HG03571 (cell line): ENCODE data around the gene PSME2.

Experiments used
- ATAC-seq: cut with Tn5 transposase; IDR thresholded peaks from one replicate; pipeline ENCODE4 v1.9.1; 2021; ENCODE audit not compliant: unreplicated experiment

PSME2 gene, protein sequence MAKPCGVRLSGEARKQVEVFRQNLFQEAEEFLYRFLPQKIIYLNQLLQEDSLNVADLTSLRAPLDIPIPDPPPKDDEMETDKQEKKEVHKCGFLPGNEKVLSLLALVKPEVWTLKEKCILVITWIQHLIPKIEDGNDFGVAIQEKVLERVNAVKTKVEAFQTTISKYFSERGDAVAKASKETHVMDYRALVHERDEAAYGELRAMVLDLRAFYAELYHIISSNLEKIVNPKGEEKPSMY

DNA sequence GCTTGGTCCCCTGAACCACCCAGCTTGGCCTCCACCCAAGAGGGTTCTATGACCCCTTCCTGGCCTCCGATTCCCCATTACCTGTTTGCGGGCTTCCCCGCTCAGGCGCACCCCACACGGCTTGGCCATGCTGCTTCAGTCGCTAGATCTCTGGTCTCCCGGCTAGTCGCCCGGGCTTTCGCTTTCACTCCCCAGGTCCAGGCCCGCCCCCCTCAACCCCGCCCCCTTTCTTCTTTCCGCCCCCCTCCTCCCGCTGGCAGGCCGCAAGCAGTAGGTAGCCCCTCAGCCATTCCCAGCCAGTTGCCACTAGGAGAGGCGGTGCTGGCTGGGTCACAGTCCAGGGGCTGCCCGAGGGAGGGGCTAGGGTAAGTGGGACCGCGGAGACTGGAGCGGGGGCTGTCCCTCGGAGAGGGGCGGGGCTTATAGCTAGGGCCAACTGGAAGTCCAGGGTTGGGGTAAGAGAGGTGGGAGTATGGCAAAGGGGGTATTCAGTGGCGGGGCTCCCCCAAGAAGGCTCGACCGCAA lies at the start of gene PSME2:
PSME2 (minus strand) TSS at position 158 of the 525 bp plus-strand sequence; CDS start at position 129, 29 bp downstream.
- ATAC-seq, result peak; percentile 47

GRCh38 chr14:24195186-24196070 lies 49.0 kb upstream of the PSME2 start, which contains the start of gene TM9SF1:
Gene TM9SF1 (minus strand): TSS chr14:24195441. CDS start chr14:24195019, 422 bp downstream.
- peak; percentile 75 for ATAC-seq

DNA sequence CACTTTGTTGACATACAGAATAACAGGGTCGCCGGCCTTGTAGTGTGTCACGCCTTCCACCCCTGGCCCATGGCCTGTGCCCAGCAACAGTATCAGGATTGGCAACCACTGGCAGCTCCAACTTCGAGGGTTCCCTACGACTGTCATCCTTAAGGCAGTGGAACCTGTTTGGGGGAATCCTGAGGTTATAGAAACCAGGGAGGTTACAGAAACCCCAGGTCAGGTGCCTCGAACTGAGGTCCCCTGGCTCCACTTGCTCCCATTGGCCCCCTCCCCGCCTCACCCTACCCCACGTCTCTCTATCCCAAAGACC lies 48.4 kb upstream of the PSME2 start:
- no peak for ATAC-seq

DNA sequence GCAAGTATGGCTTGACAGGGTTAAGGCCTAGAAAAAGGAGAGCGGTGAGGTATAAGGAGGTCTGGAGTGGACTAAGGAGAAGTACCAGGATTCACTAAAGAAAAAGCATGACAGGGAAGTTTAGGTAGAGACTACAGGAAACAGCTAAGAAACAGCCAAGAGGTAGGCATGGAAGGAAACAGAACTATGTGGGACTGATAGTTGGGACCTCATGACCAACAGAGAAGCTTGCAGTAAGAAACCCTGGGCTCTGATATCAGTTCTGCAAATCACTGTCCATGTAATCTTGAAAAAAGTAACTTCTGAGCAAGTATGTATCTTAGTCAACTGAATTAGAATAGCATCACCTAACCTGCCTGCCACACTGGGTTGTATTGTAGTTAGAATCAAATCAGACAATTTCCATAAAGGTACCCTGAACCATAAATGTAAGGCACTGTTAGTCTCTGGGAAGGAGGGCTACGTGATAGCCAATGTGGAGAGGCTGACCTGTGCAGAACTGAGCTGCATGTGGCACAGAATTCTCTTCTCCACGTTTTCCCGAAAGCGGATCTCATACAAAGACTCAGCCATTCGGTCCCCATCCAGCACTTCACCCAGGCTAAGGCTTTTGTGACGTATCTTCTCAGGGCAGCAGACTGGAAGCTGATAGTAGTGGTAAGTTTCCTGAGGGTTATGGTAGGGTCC lies 47.9 kb upstream of the PSME2 start:
- no peak for ATAC-seq

- ATAC-seq, result no peak
These were observed 46.5 kb upstream of the PSME2 start for GRCh38 chr14:24192933-24193332.

GRCh38 chr14:24190416-24190815 lies 44.0 kb upstream of the PSME2 start:
- ATAC-seq, result no peak

- ATAC-seq, result no peak
These were observed 43.0 kb upstream of the PSME2 start for GRCh38 chr14:24189460-24189859.

- no peak for ATAC-seq
These were observed 42.6 kb upstream of the PSME2 start for GRCh38 chr14:24189059-24189375.

DNA sequence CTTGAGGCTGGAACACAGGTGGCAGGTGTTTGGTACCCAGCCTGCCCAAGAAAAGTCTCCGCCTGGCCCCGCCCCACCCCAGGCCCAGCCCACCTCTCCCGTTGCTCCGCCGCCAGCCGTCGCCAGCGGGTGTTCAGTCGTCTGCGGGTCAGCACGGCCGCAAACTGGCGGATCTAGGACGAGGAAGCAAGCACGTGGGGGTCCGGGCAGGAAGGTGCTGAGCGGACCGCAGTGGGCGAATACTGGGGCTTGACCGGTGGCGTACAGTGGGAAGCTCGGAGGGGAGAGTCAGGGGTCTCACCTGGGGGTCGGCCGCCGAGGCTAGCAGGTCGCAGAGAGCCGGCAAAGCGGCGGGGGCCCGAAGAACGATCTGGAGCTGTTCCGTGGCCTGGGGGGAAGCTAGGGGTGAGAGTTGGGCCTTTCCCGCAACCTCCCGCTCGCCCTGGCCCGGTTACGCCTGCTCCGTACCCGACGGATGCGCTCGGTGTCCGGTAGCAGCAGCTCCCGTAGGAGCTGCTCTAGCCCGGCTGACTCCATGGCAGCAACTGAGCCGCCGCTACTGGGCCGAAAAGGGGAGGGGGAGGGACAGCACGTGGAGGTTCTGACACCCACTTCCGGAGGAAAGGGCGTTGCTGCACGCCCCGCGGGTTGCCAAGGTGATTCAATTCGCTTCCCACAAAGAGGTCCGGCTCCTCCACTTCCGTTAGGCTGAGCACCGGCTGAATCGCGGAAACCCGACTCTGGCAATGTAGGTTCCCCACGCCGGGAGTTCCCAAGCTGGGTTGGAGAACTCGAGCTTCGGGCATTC lies 42.0 kb upstream of the PSME2 start, which contains the start of gene IPO4:
IPO4 (minus strand) TSS at position 566 of the 808 bp plus-strand sequence; CDS start at position 537, 29 bp downstream.
- ATAC-seq, result peak; percentile 82

- ATAC-seq, result no peak
These were observed 41.1 kb upstream of the PSME2 start for GRCh38 chr14:24187539-24187915.

DNA sequence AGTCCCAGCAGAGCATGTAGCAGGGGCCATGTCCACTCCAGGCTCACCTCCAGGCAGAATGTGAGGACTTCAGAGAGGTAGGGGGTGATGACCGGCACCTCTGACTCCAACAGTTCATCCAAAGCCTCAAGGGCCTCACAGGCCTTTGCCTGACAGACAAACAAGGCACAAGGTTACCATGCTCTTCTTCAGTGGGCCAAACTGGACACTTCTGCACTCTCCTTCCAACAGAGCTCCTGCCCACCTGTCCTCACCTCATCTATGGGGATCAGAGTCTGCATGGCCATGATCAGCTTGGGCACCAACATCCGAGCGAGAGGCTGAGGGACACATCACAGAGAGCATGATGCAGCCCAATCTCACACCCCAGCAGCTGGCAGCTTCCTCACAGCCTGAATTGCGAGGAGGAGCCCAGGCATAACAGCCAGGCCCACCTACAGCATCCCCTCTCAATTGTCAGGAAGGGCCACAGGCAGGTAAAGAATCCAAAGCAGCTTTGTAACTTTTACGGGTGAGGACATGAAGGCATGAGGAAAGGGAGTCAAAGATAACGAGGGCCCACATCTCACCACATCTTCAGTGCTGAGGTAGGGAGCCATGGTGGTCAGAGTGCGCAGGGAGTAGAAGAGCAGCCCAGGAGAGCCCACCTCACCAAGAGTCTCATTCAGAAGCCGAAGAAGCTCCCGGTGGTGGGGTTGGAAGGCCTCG lies 40.6 kb upstream of the PSME2 start:
- ATAC-seq, result no peak

GRCh38 chr14:24185741-24186140 lies 39.3 kb upstream of the PSME2 start:
- ATAC-seq, result no peak

GRCh38 chr14:24185026-24185425 lies 38.6 kb upstream of the PSME2 start:
- no peak for ATAC-seq

DNA sequence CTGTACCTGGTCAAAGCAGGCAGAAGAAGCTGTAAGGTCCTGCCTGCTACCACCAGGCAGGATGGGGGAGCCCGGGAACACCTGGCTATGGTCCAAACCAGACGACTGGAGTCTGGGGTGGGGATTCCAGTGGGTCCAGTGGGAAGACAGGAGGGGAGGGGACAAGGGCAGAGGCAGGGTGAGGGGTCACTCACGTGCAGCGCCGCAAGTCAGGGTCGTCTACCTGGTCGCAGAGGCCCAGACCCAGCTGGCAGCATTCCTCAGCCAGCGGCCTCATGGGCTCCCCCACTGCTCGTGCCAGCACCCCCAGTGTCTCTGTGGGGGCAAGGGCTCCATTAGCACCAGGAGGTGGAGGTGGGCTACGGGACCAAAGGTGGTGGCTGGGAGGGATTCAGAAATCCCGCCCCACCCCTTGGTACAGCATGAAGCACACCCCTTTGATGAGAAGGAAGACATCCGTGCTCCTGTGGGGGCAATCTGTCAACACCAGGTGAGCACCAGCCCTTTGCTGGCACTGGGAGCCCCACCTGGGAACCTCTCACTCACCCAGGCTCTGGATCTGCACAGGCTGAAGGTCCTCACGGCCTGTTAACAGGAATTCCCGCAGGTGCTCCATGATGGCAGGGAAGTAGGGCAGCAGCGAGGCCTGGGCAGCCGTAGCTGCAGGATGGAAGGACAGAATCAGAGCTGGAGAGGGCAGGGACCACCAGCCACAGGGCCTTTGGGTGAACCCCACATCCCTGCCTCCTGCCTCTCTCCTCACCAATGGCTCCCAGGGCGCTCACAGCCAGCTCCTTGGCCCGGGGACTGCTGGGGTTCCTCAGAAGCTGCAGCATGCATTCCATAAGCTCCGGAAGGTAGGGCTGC lies 37.9 kb upstream of the PSME2 start:
- no peak for ATAC-seq

DNA sequence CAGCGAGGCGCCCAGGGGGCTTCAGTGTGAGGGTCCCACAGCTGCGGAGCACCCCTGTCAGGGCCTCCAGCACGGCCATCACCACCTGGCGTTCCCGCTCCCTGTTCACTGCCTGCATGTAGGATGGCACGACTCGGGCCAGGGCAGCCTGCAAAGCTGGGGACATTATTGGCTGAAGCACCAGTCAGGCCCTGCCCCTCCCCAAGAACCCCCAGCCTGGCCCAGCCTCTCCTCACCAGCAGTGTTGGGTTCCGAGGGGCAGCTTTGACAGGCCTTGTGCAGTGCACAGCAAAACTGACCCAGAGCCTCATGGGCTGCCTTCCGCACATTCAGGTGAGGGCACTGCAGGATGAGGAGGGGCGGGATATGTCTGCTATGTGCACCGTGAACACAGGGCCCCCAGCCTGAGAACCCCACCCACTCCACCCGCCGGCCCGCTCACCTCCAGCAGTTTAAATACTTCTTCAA lies 36.6 kb upstream of the PSME2 start:
- ATAC-seq, result no peak

GRCh38 chr14:24182110-24182882 lies 35.9 kb upstream of the PSME2 start:
- no peak for ATAC-seq

DNA sequence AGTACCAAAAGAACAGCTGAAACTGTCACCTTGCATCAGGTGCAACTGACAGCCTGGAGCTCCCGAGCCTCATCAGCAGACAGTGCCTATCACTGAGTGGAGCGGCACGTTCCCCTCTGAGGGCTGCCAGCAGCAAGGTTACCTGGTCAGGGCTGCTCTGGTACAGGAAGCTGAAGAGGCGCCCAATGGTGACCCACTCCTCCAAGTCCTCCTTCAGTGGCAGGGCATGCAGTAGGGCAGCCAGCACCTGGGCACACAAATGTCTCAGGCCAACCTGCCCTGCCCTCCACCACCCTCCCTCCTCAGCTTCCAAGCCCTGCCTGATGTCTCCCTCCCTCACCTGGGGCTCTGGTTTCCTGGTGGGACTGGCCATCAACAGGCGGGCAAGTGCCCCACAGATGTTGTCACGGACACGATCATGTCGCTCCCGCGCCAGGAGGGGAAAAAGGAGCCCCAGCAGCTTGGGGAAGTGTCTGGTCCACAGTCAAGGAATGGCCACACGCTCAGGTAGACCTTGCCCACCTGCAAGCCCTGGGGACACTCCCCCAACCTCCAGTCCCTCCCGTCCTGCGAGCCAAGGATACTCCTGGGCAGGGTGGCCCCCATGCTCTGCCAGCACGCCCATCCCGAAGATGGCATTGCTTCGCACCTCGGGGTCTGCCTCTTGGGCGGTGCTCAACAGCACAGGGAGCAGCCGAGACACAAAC lies 35.1 kb upstream of the PSME2 start:
- ATAC-seq, result no peak
